GM12878 (cell line): ENCODE results near the gene NOD2. TPM values are rescaled to one million over a fixed set of nuclear protein-coding genes. Genes with fewer than 3 reads are reported as not detected.

ENCODE experiments used
- ATAC-seq: fragments of 200-7000 bp; cut with Tn5 transposase; 3 replicates; pipeline ENCODE4 v1.9.1; 2020; ENCODE audit warnings: mild to moderate bottlenecking, moderate library complexity
- BruUV-seq: library from RNA; stranded (reverse); fragments of 400-500 nt; replicated peaks from 2 replicates; lab custom pipeline; 2021; lab: Mats Ljungman, UMichigan
- CTCF ChIA-PET: fragments of 300-600 bp; sonication (Branson Sonifier 250); formaldehyde crosslinking; extraction: SDS; loops from one replicate; lab custom pipeline; 2021; ENCODE audit warnings: inconsistent platforms; lab: Yijun Ruan, JAX
- POLR2A ChIA-PET: fragments of 350-600 bp; formaldehyde crosslinking; extraction: SDS; loops from one replicate; lab custom pipeline; 2021; ENCODE audit warnings: inconsistent platforms; lab: Charles Lee
- RAD21 ChIA-PET: fragments of 300-600 bp; sonication (Branson Sonifier 250); formaldehyde crosslinking; loops from one replicate; lab custom pipeline; 2023; ENCODE audit warnings: antibody characterized with exemption; ENCODE audit not compliant: unreplicated experiment; lab: Charles Lee
- SMC1A ChIA-PET: fragments of 300-600 bp; sonication (Branson Sonifier 250); formaldehyde crosslinking; loops from one replicate; lab custom pipeline; 2023; ENCODE audit not compliant: unreplicated experiment, uncharacterized antibody; lab: Charles Lee
- DNase-seq: peaks from one replicate; pipeline ENCODE4 v3.0.0-alpha.2; 2011; ENCODE audit warnings: low read depth, low spot score
- FAIRE-seq: peaks from 3 replicates; lab custom pipeline; 2011; peaks lifted over from hg19 to GRCh38; lab: Jason Lieb, UNC
- H2AFZ ChIP-seq: 2 replicates; pipeline ENCODE4 v1.6.0; 2011; ENCODE audit warnings: low read depth, low read length, control low read depth; ENCODE audit not compliant: control insufficient read depth
- H3K27ac ChIP-seq: 2 replicates; pipeline ENCODE4 v1.5.1; 2011; ENCODE audit warnings: control low read depth; ENCODE audit not compliant: control insufficient read depth, insufficient read depth
- H3K27me3 ChIP-seq, 2 experiments: replicated peaks in 1 of 2; 2 replicates each; pipeline versions ENCODE4 v1.6.0 to v1.6.1; 2011; ENCODE audit warnings: low read length in 1 of 2; ENCODE audit not compliant: control insufficient read depth in 2 of 2, insufficient read depth in 2 of 2
- H3K36me3 ChIP-seq, 2 experiments: 2 replicates each; pipeline ENCODE4 v1.5.1; 2011; ENCODE audit warnings: low read length in 1 of 2; ENCODE audit not compliant: control insufficient read depth in 2 of 2, insufficient read depth in 2 of 2
- H3K4me1 ChIP-seq: 2 replicates; pipeline ENCODE4 v1.6.1; 2011; ENCODE audit warnings: mild to moderate bottlenecking, low read length, moderate library complexity, mixed read lengths; ENCODE audit not compliant: control insufficient read depth, insufficient read depth
- H3K4me2 ChIP-seq: 2 replicates; pipeline ENCODE4 v1.6.0; 2011; ENCODE audit warnings: control low read depth; ENCODE audit not compliant: control insufficient read depth, insufficient read depth
- H3K4me3 ChIP-seq: fragments of 200-600 bp; sonication (generic); 2 replicates; pipeline ENCODE4 v1.5.1; 2016
- H3K79me2 ChIP-seq: 2 replicates; pipeline ENCODE4 v1.6.0; 2011; ENCODE audit warnings: low read length; ENCODE audit not compliant: control insufficient read depth, insufficient read depth
- H3K9ac ChIP-seq: 2 replicates; pipeline ENCODE4 v1.8.0; 2011; ENCODE audit warnings: low read length, control low read depth, mixed read lengths; ENCODE audit not compliant: control insufficient read depth, insufficient read depth
- H3K9me3 ChIP-seq: replicated peaks from 3 replicates; pipeline ENCODE4 v1.5.1; 2011; ENCODE audit warnings: mild to moderate bottlenecking, low read length; ENCODE audit not compliant: control insufficient read depth, insufficient read depth
- H4K20me1 ChIP-seq: 2 replicates; pipeline ENCODE4 v1.6.0; 2011; ENCODE audit not compliant: control insufficient read depth, insufficient read depth
- BRCA1 ChIP-seq: IDR thresholded peaks from 2 replicates; pipeline ENCODE4 v1.6.1; 2011; ENCODE audit warnings: low read depth, low read length, improper control_type of control experiment
- CTCF ChIP-seq, 3 experiments: IDR thresholded peaks in 2 of 3; conservative IDR thresholded peaks in 1 of 3; 2 replicates each; pipeline ENCODE4 v1.5.1; 2011; ENCODE audit warnings: low read depth in 3 of 3, low read length in 3 of 3, mild to moderate bottlenecking in 3 of 3, control low read depth in 2 of 3, moderate library complexity in 2 of 3, inconsistent platforms in 1 of 3, mixed read lengths in 1 of 3; ENCODE audit not compliant: control insufficient read depth in 2 of 3, insufficient read depth in 1 of 3; ENCODE audit errors: extremely low read depth in 1 of 3
- FOXK2 ChIP-seq: fragments of 450-650 bp; IDR thresholded peaks from 2 replicates; pipeline ENCODE4 v1.6.1; 2017; ENCODE audit warnings: mild to moderate bottlenecking, moderate library complexity
- IKZF1 ChIP-seq: fragments of 450-650 bp; conservative IDR thresholded peaks from 2 replicates; pipeline ENCODE4 v1.6.1; 2017; ENCODE audit warnings: antibody characterized with exemption, mild to moderate bottlenecking
- IRF4 ChIP-seq: IDR thresholded peaks from 2 replicates; pipeline ENCODE4 v1.6.1; 2011; ENCODE audit warnings: low read depth, low read length
- KAT2A ChIP-seq: conservative IDR thresholded peaks from 2 replicates; pipeline ENCODE4 v1.6.1; 2011; ENCODE audit warnings: low read depth, low read length; ENCODE audit not compliant: control insufficient read depth
- MEF2A ChIP-seq: IDR thresholded peaks from 2 replicates; pipeline ENCODE4 v1.6.1; 2011; ENCODE audit warnings: low read depth, mild to moderate bottlenecking, low read length, moderate library complexity; ENCODE audit not compliant: insufficient read depth
- ZNF274 ChIP-seq: IDR thresholded peaks from one replicate; pipeline ENCODE4 v1.8.0; 2011; ENCODE audit not compliant: insufficient read length, insufficient read depth
- ZSCAN29 ChIP-seq: fragments of 450-650 bp; IDR thresholded peaks from 2 replicates; pipeline ENCODE4 v1.6.1; 2017; ENCODE audit warnings: mild to moderate bottlenecking, moderate library complexity
- WGBS: methylation state at CpG from one replicate; pipeline ENCODE4 v1.1.6; 2016; ENCODE audit warnings: low lambda C conversion rate; ENCODE audit not compliant: insufficient replicate concordance, insufficient coverage; ENCODE audit errors: missing lambda C conversion rate; 5-methylcytosine and 5-hydroxymethylcytosine counted together
- in situ Hi-C: fragments of 300-500 bp; cut with MboI; formaldehyde crosslinking; loops from 9 replicates; pipeline ENCODE4 v1.14.3; 2018; ENCODE audit warnings: mixed read lengths
- intact Hi-C: fragments of 100-400 bp; cut with micrococcal nuclease; formaldehyde crosslinking; loops from one replicate; pipeline ENCODE4 v1.14.2; 2022; ENCODE audit not compliant: unreplicated experiment
- polyA plus RNA-seq, 11 experiments: library from polyadenylated mRNA; depleted of rRNA in 4 of 11; unstranded in 6 of 11; stranded (reverse) in 5 of 11; fragments of >200 nt; fragmentation: Nextera tagmentation in 4 of 11; fragmentation: Illumina TruSeq in 1 of 11; extraction: Ambion mirVana in 4 of 11; extraction: Trizol in 1 of 11; gene quantifications; 1 replicate in 1 of 11; 2 replicates in 10 of 11; pipeline versions ENCODE4 v1.2.1 to v1.2.3, GENCODE V29; 2011 to 2016; ENCODE audit warnings: inconsistent platforms in 2 of 11, missing spikeins in 2 of 11, low read depth in 1 of 11
- total RNA-seq, 4 experiments: library from RNA; depleted of rRNA in 3 of 4; stranded (reverse); fragments of >200 nt in 3 of 4; fragmentation: Illumina TruSeq in 1 of 4; extraction: Trizol in 1 of 4; gene quantifications; 2 replicates each; pipeline versions ENCODE4 v1.2.1 to v1.2.3, GENCODE V29; 2013 to 2021
- TF ChIP-seq, protein P1 (sequence below): fragments of 450-650 bp; IDR thresholded peaks from 2 replicates; pipeline ENCODE4 v1.6.1; 2017; ENCODE audit warnings: low read depth, mild to moderate bottlenecking, moderate library complexity

Gene NOD2
- total and polyA plus RNA-seq, 10 of the 15 experiments (the other 5 are each of a cell fraction or from before 2014, with no cell fraction given), result 1.0 to 18.6 (median 6.7) TPM

- TF ChIP-seq MEF2A (no peak), KAT2A (no peak), BRCA1 (no peak), IKZF1 (no peak), ZNF274 (no peak), IRF4 (no peak), ZSCAN29 (no peak), FOXK2 (no peak), CTCF (IDR thresholded peaks at IDR 0.05 in 2 of 3, conservative IDR thresholded peaks at IDR 0.05 in 1 of 3; ENCODE audit: control insufficient read depth in 2 of 3, extremely low read depth in 1 of 3, insufficient read depth in 1 of 3, low read depth in 3 of 3, low read length in 3 of 3) (no peak)
- TF ChIP-seq, protein P1, sequence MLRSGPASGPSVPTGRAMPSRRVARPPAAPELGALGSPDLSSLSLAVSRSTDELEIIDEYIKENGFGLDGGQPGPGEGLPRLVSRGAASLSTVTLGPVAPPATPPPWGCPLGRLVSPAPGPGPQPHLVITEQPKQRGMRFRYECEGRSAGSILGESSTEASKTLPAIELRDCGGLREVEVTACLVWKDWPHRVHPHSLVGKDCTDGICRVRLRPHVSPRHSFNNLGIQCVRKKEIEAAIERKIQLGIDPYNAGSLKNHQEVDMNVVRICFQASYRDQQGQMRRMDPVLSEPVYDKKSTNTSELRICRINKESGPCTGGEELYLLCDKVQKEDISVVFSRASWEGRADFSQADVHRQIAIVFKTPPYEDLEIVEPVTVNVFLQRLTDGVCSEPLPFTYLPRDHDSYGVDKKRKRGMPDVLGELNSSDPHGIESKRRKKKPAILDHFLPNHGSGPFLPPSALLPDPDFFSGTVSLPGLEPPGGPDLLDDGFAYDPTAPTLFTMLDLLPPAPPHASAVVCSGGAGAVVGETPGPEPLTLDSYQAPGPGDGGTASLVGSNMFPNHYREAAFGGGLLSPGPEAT, result no peak
- intact Hi-C loops, result no loop called here
- 90% methylated on average over 4 of the region's 4 CpGs for WGBS
- peaks cover 0 to 4% of the 10 kb centered on the region in 2 experiments; a peak in 2 of 4 replicates for H3K36me3 ChIP-seq
- H3K79me2 ChIP-seq, result no peaks in the 10 kb centered on the region; the same call in 1 of the 2 replicates
- no peak overlapping the region for H3K4me2 ChIP-seq
- H2AFZ ChIP-seq, result no peak overlapping the region
- ChIA-PET SMC1A (interaction anchor here (1.1 to 2.6 kb wide), 4 partner anchors 19 to 27 kb away, joined by 3 to 7 read pairs (median 6); no protein-coding TSS in a partner anchor), CTCF (interaction anchor here (0.9 to 1.5 kb wide), 4 partner anchors 18 to 27 kb away, joined by 3 to 4 read pairs (median 3); no protein-coding TSS in a partner anchor), RAD21 (interaction anchor here (1.0 kb wide), 1 partner anchor 49 kb away, joined by 4 read pairs; no protein-coding TSS in a partner anchor), POLR2A (interaction anchor here (1.2 kb wide), 1 partner anchor 19 kb away, joined by 3 read pairs; no protein-coding TSS in a partner anchor)
- peaks cover 10% of the 10 kb centered on the region for H3K4me1 ChIP-seq
- no peaks in the 10 kb centered on the region for H3K27me3 ChIP-seq
- no peaks in the 10 kb centered on the region; the same call in 2 of the 3 replicates for H3K9me3 ChIP-seq
- in situ Hi-C loops, result no loop called here
- H3K27ac ChIP-seq, result no peak overlapping the region
- H4K20me1 ChIP-seq, result no peaks in the 10 kb centered on the region
- H3K9ac ChIP-seq, result no peak overlapping the region
- no TSS peak for BruUV-seq
- no peak for DNase-seq
- no peak for FAIRE-seq
- no peak overlapping the region for H3K4me3 ChIP-seq
- no peak for ATAC-seq
Measured at GRCh38 chr16:50717091-50717490, 23.7 kb downstream of the NOD2 start.
